VCaP (cell line): ENCODE results near the gene P3H2.
A peak's percentile ranks its signal among the peaks of the same experiment; 100 is the strongest.

Experiments used
- H3K27ac ChIP-seq: fragments of 450-650 bp; 2 replicates; pipeline ENCODE4 v1.5.1; 2017
- CTCF ChIP-seq: fragments of 450-650 bp; conservative IDR thresholded peaks from 2 replicates; pipeline ENCODE4 v1.5.1; 2017; ENCODE audit warnings: mild to moderate bottlenecking, moderate library complexity

The P3H2 gene

GRCh38 chr3:190063490-190063889 is 57.2 kb downstream of the P3H2 start:
- TF ChIP-seq CTCF: no peak
- H3K27ac ChIP-seq: no peak overlapping the region

- peak overlapping the region; percentile 6; the same call in 1 of the 2 replicates for H3K27ac ChIP-seq
- no peak for TF ChIP-seq CTCF
Measured at GRCh38 chr3:190060192-190060775, 60.4 kb downstream of the P3H2 start.

- no peak for TF ChIP-seq CTCF
- H3K27ac ChIP-seq: no peak overlapping the region
Measured at GRCh38 chr3:190059242-190059590, 61.5 kb downstream of the P3H2 start.

GRCh38 chr3:190058521-190059241 is 62.0 kb downstream of the P3H2 start:
- no peak overlapping the region for H3K27ac ChIP-seq
- no peak for TF ChIP-seq CTCF

- H3K27ac ChIP-seq: no peak overlapping the region
- TF ChIP-seq CTCF: no peak
Measured at GRCh38 chr3:190056742-190057141, 64.0 kb downstream of the P3H2 start.

GRCh38 chr3:190055773-190056172 is 64.9 kb downstream of the P3H2 start:
- no peak for TF ChIP-seq CTCF
- H3K27ac ChIP-seq: no peak overlapping the region

GRCh38 chr3:190053919-190054672 is 66.6 kb downstream of the P3H2 start:
- TF ChIP-seq CTCF: no peak
- H3K27ac ChIP-seq: no peak overlapping the region
